Measurements from ENCODE around the gene UROS.

The UROS gene

GRCh38 chr10:125802739-125803138 is 20.3 kb downstream of the UROS start:
- no peak overlapping the region for H3K4me3 ChIP-seq (ENCODE audit: low read depth, low read length)
- TF ChIP-seq CTCF (IDR thresholded peaks at IDR 0.05; ENCODE audit: control insufficient read depth, extremely low read depth, insufficient read depth) = no peak
- DNase-seq (ENCODE audit: low read depth) = no peak

GRCh38 chr10:125802131-125802530 is 20.9 kb downstream of the UROS start:
- no peak for DNase-seq (ENCODE audit: low read depth)
- TF ChIP-seq CTCF (IDR thresholded peaks at IDR 0.05; ENCODE audit: control insufficient read depth, extremely low read depth, insufficient read depth) = no peak
- H3K4me3 ChIP-seq (ENCODE audit: low read depth, low read length) = no peak overlapping the region

- no peak for TF ChIP-seq CTCF (IDR thresholded peaks at IDR 0.05; ENCODE audit: control insufficient read depth, extremely low read depth, insufficient read depth)
- DNase-seq (ENCODE audit: low read depth) = no peak
- H3K4me3 ChIP-seq (ENCODE audit: low read depth, low read length) = no peak overlapping the region
Observed at GRCh38 chr10:125801574-125801973, 21.5 kb downstream of the UROS start.

- no peak for DNase-seq (ENCODE audit: low read depth)
- no peak for TF ChIP-seq CTCF (IDR thresholded peaks at IDR 0.05; ENCODE audit: control insufficient read depth, extremely low read depth, insufficient read depth)
- no peak overlapping the region for H3K4me3 ChIP-seq (ENCODE audit: low read depth, low read length)
Observed at GRCh38 chr10:125799451-125800182, 23.4 kb downstream of the UROS start.

GRCh38 chr10:125797994-125798662 is 24.9 kb downstream of the UROS start:
- no peak for DNase-seq (ENCODE audit: low read depth)

GRCh38 chr10:125797424-125797823 is 25.6 kb downstream of the UROS start:
- TF ChIP-seq CTCF (IDR thresholded peaks at IDR 0.05; ENCODE audit: control insufficient read depth, extremely low read depth, insufficient read depth) = no peak
- no peak for DNase-seq (ENCODE audit: low read depth)

More at GRCh38 chr10:125797994-125798662, 24.9 kb downstream of the UROS start:
- H3K4me3 ChIP-seq (ENCODE audit: low read depth, low read length) = no peak overlapping the region
- TF ChIP-seq CTCF (IDR thresholded peaks at IDR 0.05; ENCODE audit: control insufficient read depth, extremely low read depth, insufficient read depth) = no peak

More at GRCh38 chr10:125797424-125797823, 25.6 kb downstream of the UROS start:
- no peak overlapping the region for H3K4me3 ChIP-seq (ENCODE audit: low read depth, low read length)

Measured in LNCaP clone FGC (cell line).